Stimulated activated CD4-positive, alpha-beta T cell treated with anti-CD3 and anti-CD28 coated beads, Interleukin-15, amount 100 ng/mL, for 24 hours (primary cell): ENCODE results near the gene SLC2A4.
"Not testable (repeated sequence)": the region's sequence is repeated elsewhere in the genome, so short reads cannot be mapped to it uniquely, and the experiment has no call there.

Experiments
- DNase-seq: peaks from one replicate; pipeline ENCODE4 v3.0.0-alpha.2; 2020

Gene SLC2A4

DNA sequence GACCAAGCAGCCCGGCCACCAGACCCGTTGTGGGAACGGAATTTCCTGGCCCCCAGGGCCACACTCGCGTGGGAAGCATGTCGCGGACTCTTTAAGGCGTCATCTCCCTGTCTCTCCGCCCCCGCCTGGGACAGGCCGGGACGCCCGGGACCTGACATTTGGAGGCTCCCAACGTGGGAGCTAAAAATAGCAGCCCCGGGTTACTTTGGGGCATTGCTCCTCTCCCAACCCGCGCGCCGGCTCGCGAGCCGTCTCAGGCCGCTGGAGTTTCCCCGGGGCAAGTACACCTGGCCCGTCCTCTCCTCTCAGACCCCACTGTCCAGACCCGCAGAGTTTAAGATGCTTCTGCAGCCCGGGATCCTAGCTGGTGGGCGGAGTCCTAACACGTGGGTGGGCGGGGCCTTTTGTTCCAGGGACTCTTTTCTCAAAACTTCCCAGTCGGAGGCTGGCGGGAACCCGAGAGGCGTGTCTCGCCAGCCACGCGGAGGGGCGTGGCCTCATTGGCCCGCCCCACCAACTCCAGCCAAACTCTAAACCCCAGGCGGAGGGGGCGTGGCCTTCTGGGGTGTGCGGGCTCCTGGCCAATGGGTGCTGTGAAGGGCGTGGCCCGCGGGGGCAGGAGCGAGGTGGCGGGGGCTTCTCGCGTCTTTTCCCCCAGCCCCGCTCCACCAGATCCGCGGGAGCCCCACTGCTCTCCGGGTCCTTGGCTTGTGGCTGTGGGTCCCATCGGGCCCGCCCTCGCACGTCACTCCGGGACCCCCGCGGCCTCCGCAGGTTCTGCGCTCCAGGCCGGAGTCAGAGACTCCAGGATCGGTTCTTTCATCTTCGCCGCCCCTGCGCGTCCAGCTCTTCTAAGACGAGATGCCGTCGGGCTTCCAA is at the start of gene SLC2A4:
Gene SLC2A4, plus strand, starts transcription at position 645 of the 879 bp plus-strand sequence. Its CDS starts 217 bp downstream, at position 862.
- peak; percentile 97 for DNase-seq

DNA sequence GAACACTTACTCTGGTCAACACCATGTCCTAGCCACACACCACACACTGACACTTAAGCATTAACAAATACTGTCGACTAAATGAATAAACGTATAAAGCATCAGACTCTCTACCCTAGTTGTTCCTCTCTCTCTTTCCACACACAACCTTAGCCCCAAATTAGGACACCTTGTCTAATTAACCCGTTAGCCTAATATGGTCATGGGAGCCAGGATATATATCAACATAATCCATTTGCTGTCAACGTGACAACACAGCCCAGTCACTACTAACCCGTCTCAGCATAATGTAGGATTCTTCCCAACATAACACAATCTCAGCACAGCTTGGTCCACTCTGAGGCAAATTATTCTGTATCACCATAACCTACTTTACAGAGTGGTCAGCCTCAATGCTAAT is 49.4 kb upstream of the SLC2A4 start:
- no peak for DNase-seq

DNA sequence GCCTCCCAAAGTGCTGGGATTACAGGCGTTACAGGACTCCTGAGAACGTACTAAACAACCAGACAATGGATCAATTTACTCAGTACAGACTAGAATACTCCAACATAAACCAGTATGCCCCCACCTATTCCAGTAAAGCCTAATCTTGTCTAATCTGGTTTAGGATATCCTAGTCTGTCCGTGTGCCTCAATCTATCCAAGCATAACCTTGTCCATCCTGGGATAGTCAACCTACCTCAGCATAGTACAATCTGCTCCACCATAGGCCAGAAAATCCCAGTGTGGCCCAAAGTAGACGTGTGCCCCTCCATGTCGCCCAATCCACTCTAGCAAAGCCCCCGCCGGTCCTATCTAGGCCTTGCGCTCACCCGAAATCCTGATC is 47.8 kb upstream of the SLC2A4 start:
- DNase-seq: no peak

DNA sequence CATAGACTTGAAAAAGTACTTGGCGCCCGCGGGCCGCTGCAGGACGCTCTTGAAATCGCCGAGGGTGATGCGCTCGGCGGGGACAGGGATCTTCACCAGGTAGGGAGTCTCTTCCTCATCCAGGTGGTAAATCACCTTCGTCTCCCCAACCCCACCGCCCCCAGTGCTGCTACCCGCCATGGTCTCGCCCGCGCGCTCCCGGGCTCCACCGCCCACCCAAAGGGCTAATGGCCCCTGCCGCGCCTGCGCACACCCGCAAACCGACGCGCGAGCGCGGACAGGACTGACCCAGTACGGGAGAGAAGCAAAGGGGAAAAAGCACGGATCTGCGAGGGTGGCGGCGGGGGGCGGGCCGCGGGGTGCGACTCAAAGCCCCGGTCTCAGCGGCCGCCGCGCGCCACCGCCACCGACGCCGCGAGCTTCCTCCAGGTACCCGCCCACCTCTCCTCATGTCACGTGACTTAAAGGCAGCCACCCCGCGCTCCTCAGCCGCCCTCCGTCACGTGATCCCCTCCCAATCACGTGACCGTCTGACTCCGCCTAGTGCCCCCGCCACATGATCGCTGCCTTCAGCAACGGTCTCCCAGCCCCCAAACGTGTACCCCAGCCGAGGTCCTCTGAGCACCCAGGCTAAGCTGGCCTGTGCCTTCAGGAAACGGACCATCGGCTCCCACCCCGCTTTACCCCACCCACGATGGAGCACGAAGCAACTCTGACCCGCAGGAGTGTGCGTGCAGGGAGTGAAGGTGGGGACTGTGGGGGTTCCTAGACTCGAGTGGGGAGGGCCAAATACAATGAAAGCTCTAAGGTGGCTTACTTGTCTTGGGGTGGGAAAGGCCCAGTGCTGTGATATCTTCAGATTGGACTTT is 47.2 kb upstream of the SLC2A4 start, which contains the start of gene DVL2:
Gene DVL2, minus strand, starts transcription at position 435 of the 869 bp plus-strand sequence. Its CDS starts 255 bp downstream, at position 180.
- peak; percentile 96 for DNase-seq

DNA sequence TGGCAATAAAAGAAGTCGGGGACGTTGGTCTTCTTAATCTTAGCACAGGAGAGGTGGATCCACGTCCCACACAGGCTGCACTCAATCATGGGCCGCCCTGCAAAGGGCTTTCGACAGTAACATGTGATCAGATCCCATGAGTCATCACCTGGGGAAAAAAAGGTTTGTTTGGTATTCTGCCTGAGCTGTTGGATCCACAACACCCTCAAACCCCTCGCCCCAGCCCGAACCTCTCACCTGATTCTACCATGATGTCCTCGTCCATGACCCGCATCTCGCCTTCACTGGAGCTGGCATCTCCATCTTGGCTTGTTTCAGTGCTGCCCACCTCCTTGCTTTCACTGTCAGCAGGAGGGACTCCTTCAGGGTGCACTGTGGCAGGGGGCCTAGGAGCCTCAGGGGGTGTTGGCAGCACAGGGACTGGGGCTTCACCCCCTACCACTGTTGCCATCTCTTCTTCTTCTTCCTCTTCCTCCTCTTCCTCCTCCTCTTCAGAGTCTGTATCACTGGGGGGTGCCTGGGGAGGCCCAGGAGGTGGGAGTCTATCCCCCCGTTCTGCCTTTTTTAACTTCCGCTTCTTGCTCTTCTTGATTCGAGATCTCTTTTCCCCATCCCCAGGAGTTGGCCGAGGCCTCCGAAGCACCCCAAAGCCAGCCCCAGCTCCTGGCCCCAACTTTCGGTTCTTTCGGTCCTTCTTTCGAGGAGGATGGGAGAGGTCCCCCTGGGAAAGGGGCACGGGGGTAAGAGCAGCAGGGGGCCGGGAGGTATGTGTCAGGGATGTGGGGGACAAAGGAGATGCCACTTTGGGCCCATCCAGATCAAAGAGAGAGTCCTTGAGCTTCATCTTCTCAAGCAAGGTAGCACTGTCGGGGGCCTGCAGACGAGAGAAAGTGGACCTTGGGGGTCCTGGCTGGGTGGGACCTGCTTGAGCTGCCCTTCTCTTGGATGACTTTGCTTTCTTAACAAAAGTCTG is 45.5 kb upstream of the SLC2A4 start:
- peak; percentile 20 for DNase-seq

DNA sequence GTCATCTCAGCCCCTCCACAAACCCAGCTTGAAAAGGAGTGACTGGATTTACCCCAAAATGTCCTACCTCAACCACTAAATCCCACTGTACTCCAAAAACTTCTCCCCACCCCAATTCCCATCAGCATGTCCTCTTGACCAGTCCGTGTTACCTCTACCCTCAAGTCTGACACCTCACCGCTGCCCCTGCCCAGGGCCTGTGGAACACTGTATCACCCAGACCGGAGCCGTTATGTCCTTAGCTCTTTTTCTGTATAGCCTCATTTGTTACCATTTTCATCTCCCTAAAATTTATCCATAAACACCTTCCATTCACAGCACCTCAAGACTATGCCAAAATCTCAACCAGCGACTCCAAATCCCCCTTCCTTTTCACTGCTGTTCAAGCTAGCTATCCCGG is 44.7 kb upstream of the SLC2A4 start:
- no peak for DNase-seq

DNA sequence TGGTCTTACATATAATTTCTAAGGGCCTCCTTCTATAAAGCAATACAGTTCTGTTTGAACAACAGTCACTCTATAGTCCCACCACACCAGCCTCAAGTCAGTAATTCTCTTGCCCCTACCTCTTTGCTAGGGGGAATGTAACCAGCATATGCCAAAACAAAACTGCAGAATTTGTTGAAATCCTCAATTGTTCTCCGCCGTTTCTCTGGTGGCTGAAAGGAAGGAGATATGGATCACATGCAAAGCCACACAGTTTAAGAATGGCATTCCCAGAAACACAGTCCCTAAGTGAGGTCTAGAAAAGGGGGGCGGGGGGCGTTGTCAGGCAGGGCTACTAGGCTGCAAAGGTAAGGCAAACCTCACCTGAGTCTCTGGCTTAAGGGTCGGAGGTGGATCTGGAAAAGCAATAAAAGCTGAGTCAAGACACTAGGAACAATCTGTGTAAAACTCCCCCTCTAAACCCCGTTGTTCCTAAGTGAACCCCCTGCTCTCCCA is 44.2 kb upstream of the SLC2A4 start:
- no peak for DNase-seq

DNA sequence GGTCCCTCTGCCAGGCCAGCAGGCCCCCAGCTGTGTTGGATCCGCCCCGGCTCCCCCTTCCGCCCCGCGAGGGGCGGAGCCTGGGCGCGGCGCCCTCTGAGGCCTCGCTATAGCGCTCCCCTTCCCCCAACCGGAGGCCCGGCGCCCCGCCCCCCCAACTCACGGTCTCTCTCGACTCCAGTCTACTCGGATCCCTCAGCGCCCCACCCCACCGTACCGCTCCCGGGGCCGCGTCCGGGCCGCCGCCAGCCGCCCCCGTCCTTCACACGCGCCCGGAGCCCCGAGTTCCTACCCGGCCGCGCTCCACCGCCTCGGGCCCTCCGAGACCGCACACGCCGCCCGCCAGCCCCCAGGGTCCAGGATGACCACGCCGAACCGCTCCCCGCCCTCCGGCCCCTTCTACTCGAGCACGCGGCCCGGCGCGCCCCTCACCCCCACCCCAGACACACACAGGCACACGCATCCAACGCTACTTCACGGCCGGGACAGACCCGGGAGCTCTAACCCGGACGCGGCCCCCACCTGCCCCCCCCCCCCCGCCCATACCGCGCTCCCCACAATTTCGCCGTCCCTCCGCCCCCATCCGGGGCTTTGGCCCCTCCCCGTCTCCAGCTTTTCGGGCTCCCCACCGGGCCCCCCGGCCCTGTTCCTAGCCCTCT is 43.6 kb upstream of the SLC2A4 start:
- peak; percentile 92 for DNase-seq

DNA sequence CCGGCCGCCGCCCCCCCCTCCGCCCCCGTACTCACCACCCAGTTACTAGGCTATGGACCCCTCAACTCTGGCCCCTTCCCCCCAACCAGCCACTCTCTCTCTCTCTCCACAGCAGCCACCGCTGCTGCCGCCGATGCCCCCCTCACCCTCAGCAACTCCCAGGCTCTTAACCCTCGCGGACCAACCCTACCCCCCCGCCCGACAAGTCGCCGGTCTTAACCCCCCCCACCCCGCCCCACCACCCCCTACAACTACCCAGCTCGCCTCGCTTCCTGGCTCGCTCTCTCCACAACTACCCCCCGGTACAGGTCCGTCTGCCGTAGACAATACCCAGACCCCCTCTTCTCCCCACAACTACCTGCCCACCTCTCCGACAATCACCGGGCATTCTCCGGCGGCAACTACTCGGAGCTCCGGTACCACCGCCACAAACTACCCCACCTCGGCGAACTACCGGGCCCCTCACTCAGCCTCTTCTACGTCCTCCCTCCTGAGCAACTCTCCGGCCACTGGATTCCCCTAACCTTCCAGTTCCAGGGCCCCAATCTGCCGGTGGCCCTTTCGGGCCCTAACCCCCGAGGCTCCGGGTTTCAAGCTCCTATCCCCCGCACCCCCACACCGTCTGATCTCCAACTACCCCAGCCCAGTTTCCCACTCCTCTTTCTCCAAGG is 43.0 kb upstream of the SLC2A4 start:
- peak; percentile 32 for DNase-seq

DNA sequence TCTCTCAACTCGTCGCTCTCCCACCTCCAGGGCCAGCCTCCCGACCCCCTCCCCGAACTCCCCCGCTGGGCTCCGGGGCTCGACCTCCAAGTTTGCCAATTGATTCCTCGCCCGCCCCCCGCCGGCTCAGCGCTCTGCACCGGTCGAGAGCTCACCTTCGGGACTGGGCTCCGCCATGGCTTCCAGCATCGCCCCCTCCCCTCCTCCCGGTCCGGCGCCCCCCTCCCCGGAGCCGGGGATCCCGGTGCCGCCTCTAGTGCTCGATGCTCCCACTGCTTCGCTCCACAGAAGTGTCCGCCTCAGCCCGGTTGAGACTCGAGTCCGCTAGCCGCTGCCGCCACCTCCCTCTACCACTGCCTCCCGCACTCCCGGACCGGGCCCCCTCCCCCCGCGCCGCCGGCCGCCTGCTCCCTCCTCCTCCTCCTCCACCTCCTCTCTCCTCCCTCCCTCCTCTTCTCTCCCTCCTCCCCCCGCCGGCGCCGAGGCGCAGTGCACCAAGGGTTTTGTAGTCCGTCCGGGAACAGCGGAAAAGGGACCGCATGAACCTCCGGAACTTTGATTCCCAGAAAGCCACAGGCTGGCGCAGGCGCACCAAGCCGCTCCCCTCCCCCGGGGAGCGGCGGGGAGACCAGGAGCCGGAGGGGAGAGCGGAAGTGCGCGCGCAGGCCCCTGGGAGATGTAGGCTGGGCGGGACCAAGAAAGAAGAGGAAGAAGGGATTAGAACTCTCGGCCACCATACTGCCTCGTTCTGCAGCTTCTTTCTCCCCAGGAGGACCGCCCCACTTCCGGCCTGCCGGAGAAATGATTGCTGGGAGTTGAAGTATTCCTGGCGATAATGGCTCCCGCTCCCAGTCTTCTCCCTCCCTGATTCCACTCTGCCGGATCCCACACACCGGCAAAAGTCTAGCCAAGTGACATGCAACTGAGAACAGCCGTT is 42.2 kb upstream of the SLC2A4 start, which contains the start of gene PHF23:
Gene PHF23, minus strand, starts transcription at position 367 of the 937 bp plus-strand sequence. Its CDS starts 178 bp downstream, at position 189.
- peak; percentile 98 for DNase-seq

DNA sequence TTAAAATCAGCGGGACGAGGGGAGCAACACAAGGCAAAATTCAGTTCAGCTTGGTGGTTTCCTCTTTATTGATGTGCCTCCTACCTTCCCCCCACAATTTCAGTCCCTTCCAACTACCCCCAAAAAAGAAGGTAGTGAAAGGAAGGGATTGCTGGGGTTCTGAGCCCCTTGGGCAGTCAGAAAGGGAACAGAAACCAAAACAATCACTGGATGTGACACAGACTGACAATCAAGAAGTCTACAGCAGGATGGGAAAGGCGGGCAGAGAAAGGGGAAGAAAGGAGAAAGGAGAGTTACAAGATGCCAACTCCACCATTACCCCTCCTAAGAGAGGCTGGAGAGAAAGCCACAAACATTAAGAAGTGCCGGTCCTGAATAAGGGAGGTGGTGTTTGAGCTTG is 41.1 kb upstream of the SLC2A4 start:
- DNase-seq: no peak

DNA sequence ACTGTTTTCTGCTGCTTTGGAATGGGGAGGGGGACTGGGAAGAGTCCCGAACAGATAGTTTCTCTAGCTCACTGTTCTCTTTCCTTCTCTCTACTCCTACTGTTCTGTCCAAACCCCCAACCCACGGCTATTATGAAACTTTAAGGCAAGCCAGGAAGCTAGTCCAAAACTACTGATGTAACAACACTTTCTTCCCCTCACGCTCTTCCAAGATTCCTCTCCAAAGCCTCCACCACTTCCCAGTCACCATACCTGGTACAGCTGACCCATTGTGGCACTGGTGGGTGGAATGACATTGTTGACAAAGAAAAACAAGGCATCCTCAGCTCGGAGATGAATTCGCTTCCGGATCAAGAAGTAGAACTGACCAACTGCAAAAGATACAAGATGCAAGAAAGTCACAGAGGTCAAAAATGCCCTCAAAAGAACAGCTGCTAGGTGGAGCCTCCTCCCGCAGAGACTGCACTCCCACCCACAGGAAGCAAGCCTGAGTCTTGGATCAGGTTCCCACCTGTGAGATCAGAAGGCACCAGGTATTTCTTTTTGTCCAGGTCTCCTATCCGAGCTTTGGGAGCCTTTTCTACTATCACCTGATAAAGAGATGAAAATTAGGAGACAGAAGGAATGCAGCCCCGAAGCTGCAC is 40.3 kb upstream of the SLC2A4 start:
- no peak for DNase-seq

DNA sequence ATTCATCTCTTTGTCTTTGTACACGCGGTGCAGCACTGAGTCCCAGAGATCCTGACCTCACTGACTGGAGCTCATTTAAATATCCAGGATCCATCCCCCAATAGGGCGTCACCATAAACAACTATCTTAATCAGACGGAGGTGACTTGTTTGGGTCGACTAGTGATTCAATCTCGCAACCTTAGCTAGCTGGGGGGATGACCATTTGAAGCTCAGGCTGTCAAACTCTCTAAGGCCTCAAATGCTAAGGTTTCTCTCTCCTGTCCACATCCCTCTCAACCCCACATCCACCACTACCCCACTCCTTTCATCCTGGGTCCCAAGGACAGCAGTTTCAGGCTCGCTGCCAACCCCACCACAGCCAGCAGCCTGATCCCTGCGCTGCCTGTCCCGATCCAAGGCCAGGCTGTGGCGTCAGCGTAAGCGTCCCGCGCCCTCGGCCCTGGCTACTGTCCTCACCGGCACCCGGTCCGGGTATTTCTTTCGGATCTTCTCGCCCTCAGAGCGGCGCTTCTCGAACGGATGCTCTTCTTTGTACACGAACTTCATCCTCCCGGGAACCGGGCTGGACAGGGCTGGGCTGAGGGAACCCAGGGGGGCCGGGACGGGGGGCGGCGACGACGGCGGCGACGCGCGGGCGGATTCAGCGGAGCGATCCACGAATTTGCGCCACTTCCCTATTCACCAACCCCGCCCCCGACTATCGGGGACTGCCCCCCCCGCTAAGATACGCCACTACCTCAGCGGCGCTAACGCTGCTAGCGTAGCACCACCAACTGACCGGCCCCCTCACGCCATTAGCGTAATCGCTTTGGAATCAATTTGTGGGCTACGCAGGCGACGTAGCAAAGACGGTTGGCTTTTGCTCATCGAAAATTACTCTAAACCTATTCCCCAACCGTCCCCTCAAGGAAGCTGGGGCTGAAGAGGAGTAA is 39.5 kb upstream of the SLC2A4 start, which contains the start of gene GABARAP:
Gene GABARAP, minus strand, starts transcription at position 667 of the 934 bp plus-strand sequence. Its CDS starts 119 bp downstream, at position 548.
- DNase-seq: peak; percentile 93

DNA sequence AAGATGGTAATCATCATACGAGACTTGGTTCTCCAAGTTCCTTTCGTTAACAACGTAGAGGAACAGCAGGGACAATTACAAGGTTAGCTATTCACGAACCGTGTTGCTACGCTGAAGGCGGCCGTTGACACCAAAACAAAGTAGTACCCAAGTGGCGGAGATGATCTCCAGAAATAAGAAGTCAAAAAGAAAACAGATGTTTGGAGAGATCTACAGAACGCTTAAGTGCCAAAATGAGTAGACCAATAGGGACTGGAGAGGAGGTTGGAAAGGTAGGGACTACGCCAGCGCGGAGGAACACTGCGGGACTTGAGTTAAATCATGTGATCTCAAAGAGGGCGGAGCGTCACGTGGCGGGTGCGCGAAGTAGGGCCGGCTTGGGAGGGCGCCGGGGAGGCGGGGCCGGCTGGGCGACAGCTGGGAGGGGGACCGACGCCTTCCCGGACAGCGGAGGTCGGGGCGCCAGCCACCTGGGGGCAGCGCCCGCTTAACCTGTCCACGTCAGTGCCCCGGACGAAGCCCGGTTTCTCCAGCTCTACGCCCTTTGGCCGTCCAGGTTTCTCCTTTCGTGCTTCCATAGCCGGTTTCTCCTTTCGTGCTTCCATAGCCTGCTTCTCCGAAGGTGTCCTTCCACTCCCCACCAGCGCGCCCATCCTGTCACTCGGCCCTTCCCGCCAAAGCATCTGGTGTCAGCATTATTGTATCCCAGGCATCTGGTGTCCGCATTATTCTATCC is 38.6 kb upstream of the SLC2A4 start:
- DNase-seq: peak; percentile 94

DNA sequence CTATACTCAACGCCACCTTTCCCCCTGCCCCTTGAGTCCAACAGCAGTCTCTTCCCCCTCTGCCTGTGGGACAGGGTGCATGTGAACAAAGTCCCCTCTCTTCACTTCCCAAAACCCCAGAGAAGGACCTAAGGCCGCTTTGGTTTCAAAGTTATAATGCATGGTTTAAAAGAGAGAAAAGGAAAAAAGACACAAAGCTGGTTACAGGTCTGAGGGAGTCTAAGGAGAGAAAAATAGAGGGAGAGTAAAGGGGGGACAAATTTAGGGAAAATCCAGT is 38.1 kb upstream of the SLC2A4 start:
- no peak for DNase-seq

DNA sequence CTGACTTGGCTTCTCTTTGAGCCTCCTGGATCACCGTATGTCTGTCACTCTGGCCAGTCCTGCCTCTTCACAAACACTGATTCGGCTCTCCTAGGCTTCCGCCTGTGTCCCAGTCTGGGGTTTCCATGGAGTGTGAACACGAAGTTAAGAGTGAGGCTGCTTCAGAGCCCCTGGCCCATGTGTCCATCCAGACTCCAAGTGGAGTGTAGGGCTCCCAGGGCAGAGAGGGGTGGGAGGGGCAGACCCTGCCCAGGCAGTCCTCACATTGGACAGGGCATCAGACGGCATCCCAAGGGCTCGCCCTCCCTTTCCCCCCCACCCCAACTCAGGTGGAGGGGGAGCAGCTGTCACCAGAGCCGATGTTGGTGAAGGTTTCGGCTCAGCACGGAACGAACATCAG is 37.7 kb upstream of the SLC2A4 start:
- not testable (repeated sequence) for DNase-seq

DNA sequence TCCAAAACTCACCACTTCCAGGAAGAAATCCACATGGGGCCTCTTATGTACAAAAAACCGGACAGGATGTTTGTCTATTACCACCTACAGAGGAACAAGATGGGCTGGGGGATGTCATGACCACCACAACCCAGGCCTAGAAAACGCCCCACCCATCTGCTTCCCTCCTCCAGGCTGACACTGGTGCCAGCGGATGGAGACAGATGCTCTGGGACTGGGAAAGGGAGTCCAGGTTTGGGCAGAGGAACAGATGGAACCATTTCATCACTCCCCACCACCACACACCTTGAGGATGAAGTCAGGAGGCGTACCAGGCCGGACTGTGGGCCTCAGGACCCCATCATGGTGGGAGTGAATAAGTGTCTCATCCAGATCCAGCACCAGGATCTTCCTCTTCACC is 34.7 kb upstream of the SLC2A4 start:
- DNase-seq: no peak
